Measurements from ENCODE around the gene HES5.
"Not testable (repeated sequence)": the region's sequence is repeated elsewhere in the genome, so short reads cannot be mapped to it uniquely, and the experiment has no call there.

The HES5 gene

GRCh38 chr1:2570332-2570731 is 40.3 kb upstream of the HES5 start:
- no peak for TF ChIP-seq CTCF (IDR thresholded peaks at IDR 0.05; ENCODE audit: low read depth, low read length)

GRCh38 chr1:2569703-2570102 is 39.6 kb upstream of the HES5 start:
- H3K4me3 ChIP-seq (ENCODE audit: low read depth, low read length): not testable (repeated sequence)

More at GRCh38 chr1:2570332-2570731, 40.3 kb upstream of the HES5 start:
- no peak overlapping the region for H3K4me3 ChIP-seq (ENCODE audit: low read depth, low read length)

- no peak overlapping the region for H3K4me3 ChIP-seq (ENCODE audit: low read depth, low read length)
- no peak for TF ChIP-seq CTCF (IDR thresholded peaks at IDR 0.05; ENCODE audit: low read depth, low read length)
These were observed 39.0 kb upstream of the HES5 start for GRCh38 chr1:2569060-2569459.

GRCh38 chr1:2568187-2568816 is 38.2 kb upstream of the HES5 start:
- not testable (repeated sequence) for H3K4me3 ChIP-seq (ENCODE audit: low read depth, low read length)

DNA sequence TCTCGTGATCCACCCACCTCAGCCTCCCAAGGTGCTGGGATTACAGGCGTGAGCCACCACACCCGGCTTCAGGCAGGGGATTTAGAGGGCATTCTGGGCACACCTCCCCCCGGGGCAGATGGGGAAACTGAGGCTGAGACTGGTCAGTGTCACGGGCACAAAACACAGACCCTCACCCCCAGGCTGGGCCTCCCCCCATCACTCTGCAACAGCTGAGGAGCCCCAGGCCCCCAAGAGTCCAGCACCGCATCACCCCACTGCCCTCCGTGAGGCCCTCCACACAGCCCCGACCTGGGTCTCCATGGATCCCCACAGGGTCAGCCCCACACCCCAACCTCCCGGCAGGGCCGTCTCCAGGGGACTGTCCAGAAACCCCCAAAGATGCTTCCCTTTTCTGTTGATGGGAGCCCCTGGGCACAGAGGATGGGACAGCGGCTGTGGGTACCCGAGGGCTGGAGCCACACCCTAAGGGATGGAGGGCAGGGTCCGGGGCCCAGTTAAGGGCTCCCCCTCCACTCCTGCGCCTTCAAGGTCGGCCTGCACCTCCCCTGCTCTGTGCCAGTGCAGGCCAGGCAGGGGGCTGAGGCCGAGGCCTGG is 37.1 kb upstream of the HES5 start:
- no peak overlapping the region for H3K4me3 ChIP-seq (ENCODE audit: low read depth, low read length)
- TF ChIP-seq CTCF (IDR thresholded peaks at IDR 0.05; ENCODE audit: low read depth, low read length): no peak

DNA sequence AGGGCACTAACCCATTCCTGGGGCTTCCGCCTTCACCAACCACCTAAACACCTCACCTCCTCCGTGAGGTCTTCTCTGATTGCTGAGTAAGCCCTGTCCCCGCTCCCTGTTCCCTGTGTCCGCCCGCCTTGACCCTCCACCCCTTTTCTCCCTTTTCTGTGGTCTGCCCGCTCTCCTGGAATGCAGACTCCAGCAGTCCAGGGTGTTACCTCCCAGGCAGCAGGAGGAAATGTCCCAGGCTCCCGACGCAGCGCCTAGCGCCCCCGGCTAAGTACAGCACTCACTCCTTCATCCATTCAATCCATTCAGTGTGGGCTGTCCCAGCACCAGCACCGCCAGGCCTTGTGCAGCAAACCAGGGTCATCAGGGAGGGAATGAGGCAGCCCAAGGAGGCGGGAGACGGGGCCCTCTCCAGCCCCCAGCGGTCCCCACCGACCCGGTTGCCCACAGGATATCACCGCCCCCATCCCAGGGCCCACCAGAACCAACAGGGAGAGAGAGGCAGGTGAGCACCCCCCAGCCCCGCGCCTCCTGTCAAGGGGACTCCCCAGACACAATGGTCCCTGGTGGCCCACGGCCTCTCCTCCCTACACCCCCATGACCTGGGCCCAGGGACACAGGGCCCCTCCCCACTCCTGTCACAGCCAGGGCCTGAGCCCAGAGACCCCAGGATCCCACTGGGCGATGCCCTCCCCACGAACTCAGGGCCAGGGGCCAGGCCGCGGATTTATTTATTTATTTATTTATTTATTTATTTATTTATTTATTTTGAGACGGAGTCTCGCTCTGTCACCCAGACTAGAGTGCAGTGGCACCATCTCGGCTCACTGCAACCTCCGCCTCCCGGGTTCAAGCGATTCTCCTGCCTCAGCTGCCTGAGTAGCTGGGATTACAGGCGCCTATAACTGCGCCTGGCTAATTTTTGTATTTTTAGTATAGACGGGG is 36.3 kb upstream of the HES5 start:
- no peak overlapping the region for H3K4me3 ChIP-seq (ENCODE audit: low read depth, low read length)
- TF ChIP-seq CTCF (IDR thresholded peaks at IDR 0.05; ENCODE audit: low read depth, low read length): no peak

GRCh38 chr1:2564815-2565374 is 34.8 kb upstream of the HES5 start:
- no peak for TF ChIP-seq CTCF (IDR thresholded peaks at IDR 0.05; ENCODE audit: low read depth, low read length)
- H3K4me3 ChIP-seq (ENCODE audit: low read depth, low read length): no peak overlapping the region

Measured in WI38 (cell line).